ENCODE measurements around the gene GTPBP8. TPM values are rescaled to one million over a fixed set of nuclear protein-coding genes. Genes with fewer than 3 reads are reported as not detected.

Gene GTPBP8
- total RNA-seq, 1 experiment from 2014 or later: 10.7 TPM

- no peak overlapping the region for H3K27ac Mint-ChIP-seq (ENCODE audit: low read depth, unreplicated experiment)
- DNase-seq (ENCODE audit: unreplicated experiment): no peak
- no peak overlapping the region for H3K4me3 Mint-ChIP-seq (ENCODE audit: unreplicated experiment)
- intact Hi-C loops (cut with micrococcal nuclease): loop anchor here (10.0 kb wide), 1 partner anchor 159 kb away; no protein-coding TSS in a partner anchor
- BruUV-seq (replicated peaks): no TSS peak
- CTCF ChIA-PET: interaction anchor here (0.6 to 2.3 kb wide), 7 partner anchors 9 to 331 kb away, joined by 3 to 16 read pairs (median 3); no protein-coding TSS in a partner anchor
- H3K36me3 Mint-ChIP-seq (ENCODE audit: insufficient read depth, unreplicated experiment): peaks cover 4% of the 10 kb centered on the region
- no peak for TF ChIP-seq CTCF (IDR thresholded peaks at IDR 0.05; ENCODE audit: unreplicated experiment)
- POLR2A ChIA-PET: interaction anchor here (0.6 to 0.7 kb wide), 2 partner anchors 12 to 162 kb away, joined by 3 read pairs; no protein-coding TSS in a partner anchor
- H3K9me3 Mint-ChIP-seq (ENCODE audit: unreplicated experiment): no peaks in the 10 kb centered on the region
- no peaks in the 10 kb centered on the region for H3K4me1 Mint-ChIP-seq (ENCODE audit: insufficient read depth, unreplicated experiment)
- peaks cover 45% of the 10 kb centered on the region for H3K27me3 Mint-ChIP-seq (ENCODE audit: insufficient read depth, unreplicated experiment)
These were observed 17.2 kb upstream of the GTPBP8 start for GRCh38 chr3:112973325-112974177.

- no peak for TF ChIP-seq CTCF (IDR thresholded peaks at IDR 0.05; ENCODE audit: unreplicated experiment)
- intact Hi-C loops (cut with micrococcal nuclease): loop anchor here (10.0 kb wide), 1 partner anchor 159 kb away; no protein-coding TSS in a partner anchor
- ChIA-PET CTCF (interaction anchor here (0.6 to 1.7 kb wide), 4 partner anchors 8 to 234 kb away, joined by 3 to 5 read pairs (median 3); no protein-coding TSS in a partner anchor), POLR2A (interaction anchor here (0.7 kb wide), 1 partner anchor 11 kb away, joined by 3 read pairs; no protein-coding TSS in a partner anchor)
- Mint-ChIP-seq H3K4me1 (ENCODE audit: insufficient read depth, unreplicated experiment) (no peaks in the 10 kb centered on the region), H3K4me3 (ENCODE audit: unreplicated experiment) (no peak overlapping the region), H3K27ac (ENCODE audit: low read depth, unreplicated experiment) (no peak overlapping the region), H3K36me3 (ENCODE audit: insufficient read depth, unreplicated experiment) (peaks cover 4% of the 10 kb centered on the region), H3K9me3 (ENCODE audit: unreplicated experiment) (no peaks in the 10 kb centered on the region), H3K27me3 (ENCODE audit: insufficient read depth, unreplicated experiment) (peaks cover 45% of the 10 kb centered on the region)
- DNase-seq (ENCODE audit: unreplicated experiment): no peak
- no TSS peak for BruUV-seq (replicated peaks)
These were observed 16.6 kb upstream of the GTPBP8 start for GRCh38 chr3:112974178-112974517.

GRCh38 chr3:112974894-112975293 is 15.9 kb upstream of the GTPBP8 start, which contains the start of gene CD200R1:
CD200R1 (minus strand) TSS chr3:112975103; CDS start chr3:112974857, 246 bp downstream.
- POLR2A ChIA-PET: interaction anchor here (0.6 kb wide), 1 partner anchor 16 kb away, joined by 3 read pairs; the partner anchor contains the start of gene GTPBP8
- no peaks in the 10 kb centered on the region for H3K9me3 Mint-ChIP-seq (ENCODE audit: unreplicated experiment)
- no peak for TF ChIP-seq CTCF (IDR thresholded peaks at IDR 0.05; ENCODE audit: unreplicated experiment)
- no TSS peak for BruUV-seq (replicated peaks)
- CTCF ChIA-PET: interaction anchor here (0.6 to 1.7 kb wide), 5 partner anchors 163 to 336 kb away, joined by 3 to 5 read pairs (median 3); no protein-coding TSS in a partner anchor
- intact Hi-C loops (cut with micrococcal nuclease): loop anchor here (10.0 kb wide), 1 partner anchor 160 kb away; no protein-coding TSS in a partner anchor
- H3K27ac Mint-ChIP-seq (ENCODE audit: low read depth, unreplicated experiment): no peak within 1 kb of the TSS
- DNase-seq (ENCODE audit: unreplicated experiment): no peak
- H3K4me1 Mint-ChIP-seq (ENCODE audit: insufficient read depth, unreplicated experiment): no peaks in the 10 kb centered on the region
- peaks cover 45% of the 10 kb centered on the region for H3K27me3 Mint-ChIP-seq (ENCODE audit: insufficient read depth, unreplicated experiment)
- H3K36me3 Mint-ChIP-seq (ENCODE audit: insufficient read depth, unreplicated experiment): peaks cover 4% of the 10 kb centered on the region
- H3K4me3 Mint-ChIP-seq (ENCODE audit: unreplicated experiment): no peak within 1 kb of the TSS

- H3K4me3 Mint-ChIP-seq (ENCODE audit: unreplicated experiment): no peak overlapping the region
- TF ChIP-seq CTCF (IDR thresholded peaks at IDR 0.05; ENCODE audit: unreplicated experiment): no peak
- POLR2A ChIA-PET: no interaction called here
These were observed 14.8 kb upstream of the GTPBP8 start for GRCh38 chr3:112976001-112976400.

More at GRCh38 chr3:112976001-112976400, 14.8 kb upstream of the GTPBP8 start:
- DNase-seq (ENCODE audit: unreplicated experiment): no peak
- Mint-ChIP-seq H3K36me3 (ENCODE audit: insufficient read depth, unreplicated experiment) (peaks cover 4% of the 10 kb centered on the region), H3K4me1 (ENCODE audit: insufficient read depth, unreplicated experiment) (no peaks in the 10 kb centered on the region), H3K9me3 (ENCODE audit: unreplicated experiment) (no peaks in the 10 kb centered on the region), H3K27me3 (ENCODE audit: insufficient read depth, unreplicated experiment) (peaks cover 43% of the 10 kb centered on the region), H3K27ac (ENCODE audit: low read depth, unreplicated experiment) (no peak overlapping the region)
- intact Hi-C loops (cut with micrococcal nuclease): loop anchor here (10.0 kb wide), 1 partner anchor 161 kb away; no protein-coding TSS in a partner anchor
- CTCF ChIA-PET: interaction anchor here (0.6 to 1.5 kb wide), 7 partner anchors 9 to 394 kb away, joined by 3 to 5 read pairs (median 4); no protein-coding TSS in a partner anchor
- BruUV-seq (replicated peaks): no TSS peak

Data from MCF 10A (cell line).